Stimulated activated CD4-positive, alpha-beta T cell treated with anti-CD3 and anti-CD28 coated beads, Interleukin-15, amount 100 ng/mL, for 1 hour (primary cell): ENCODE data around the gene DCC.

ENCODE experiments used
- DNase-seq, 2 donors: peaks; one replicate each; pipeline ENCODE4 v3.0.0-alpha.2; 2020; ENCODE audit warnings: low read depth in 1 of 2, low spot score in 1 of 2

Gene DCC

DNA sequence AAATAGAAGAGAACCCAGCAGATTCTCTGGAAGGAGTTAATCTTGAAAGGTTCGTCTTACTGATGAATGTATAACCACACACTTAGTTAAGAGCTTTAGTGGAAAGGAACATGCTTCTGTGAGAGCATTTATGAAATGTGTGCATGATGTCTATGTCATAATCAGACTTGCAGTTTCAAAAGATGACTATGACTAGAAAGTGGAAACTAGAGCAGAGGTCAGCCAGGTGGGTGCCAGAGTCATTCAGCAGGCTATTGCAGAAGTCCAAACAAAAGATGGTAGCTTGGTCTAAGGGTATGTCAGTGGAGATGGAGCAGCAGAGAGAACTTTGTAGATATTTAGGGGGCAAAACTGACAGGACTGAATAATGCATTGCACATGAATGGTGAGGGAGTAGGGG is 825.8 kb downstream of the DCC start:
- DNase-seq: no peak

DNA sequence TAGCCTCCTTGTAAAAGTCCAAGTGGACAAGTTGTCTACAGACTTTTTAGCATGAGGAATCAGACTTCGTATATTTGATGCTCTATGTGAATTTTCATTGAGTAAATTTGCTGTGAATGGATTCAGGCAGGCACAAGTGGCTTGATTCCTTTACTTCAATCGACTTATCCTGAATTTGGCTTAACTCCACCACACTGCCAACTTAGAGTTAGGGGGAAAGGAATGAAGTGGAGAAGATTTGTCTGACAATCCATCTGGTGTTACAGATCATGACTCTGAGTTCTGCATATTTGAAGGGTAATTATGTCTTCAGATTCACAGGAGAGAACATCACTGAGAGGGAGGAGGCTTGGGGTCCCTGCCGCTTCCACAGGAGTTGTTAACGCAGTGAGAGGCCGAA is 829.3 kb downstream of the DCC start:
- no peak for DNase-seq

DNA sequence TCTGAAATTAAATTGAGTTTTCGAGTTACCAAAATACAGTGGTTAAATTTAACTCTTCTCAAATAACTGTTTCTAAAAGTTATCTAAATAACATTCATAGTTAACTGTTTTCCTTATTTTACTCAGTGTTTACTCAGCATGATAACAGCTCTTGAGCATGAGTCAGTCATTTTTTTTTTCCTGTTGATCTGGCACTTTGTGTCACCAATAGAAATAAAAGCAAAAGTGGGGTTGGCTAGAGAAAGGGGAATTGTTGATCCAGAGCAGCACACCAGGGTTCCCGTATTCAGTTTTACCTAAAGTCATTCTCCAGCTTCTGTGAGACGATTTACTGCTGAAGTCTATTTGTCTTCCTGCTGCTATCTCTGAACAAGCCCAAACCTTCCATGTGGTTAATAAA is 851.6 kb downstream of the DCC start:
- no peak for DNase-seq

DNA sequence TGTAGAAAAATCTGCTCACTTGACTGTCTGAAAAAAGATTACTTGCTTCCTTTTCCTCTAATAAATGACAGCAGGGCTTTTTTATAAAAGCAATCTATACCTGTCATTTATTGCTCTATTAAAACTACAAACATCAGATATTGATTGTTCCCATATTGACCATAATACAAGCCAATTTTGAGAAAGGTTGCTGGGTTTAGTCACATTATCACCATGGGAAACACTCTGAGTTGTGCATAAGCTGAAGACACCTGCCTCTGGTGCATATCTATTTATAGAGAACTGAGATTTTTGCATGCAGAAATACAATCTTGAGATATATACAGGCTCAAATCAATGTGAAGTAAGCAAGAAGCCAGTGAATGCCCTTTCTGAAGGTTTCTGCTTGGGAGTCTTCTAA is 853.9 kb downstream of the DCC start:
- no peak for DNase-seq

DNA sequence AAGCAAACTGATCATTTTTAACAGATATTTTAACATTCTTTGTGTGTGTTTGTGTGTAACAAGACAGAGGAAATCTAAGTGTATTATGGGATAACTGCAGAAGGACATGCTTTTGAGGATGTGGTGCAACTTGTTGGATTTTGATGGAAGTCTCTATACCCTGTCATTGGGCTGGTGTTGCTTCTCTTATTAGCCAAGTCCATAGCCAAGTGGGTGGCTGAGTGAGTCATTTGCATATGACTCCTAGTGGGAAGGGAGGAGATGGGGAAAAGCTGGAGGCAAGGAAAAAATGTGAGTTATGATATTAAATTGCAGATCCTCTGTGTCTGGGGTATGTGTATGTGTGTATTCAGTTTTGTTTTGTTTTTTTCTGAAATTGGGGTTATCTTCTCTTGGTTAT is 879.9 kb downstream of the DCC start:
- DNase-seq: no peak

DNA sequence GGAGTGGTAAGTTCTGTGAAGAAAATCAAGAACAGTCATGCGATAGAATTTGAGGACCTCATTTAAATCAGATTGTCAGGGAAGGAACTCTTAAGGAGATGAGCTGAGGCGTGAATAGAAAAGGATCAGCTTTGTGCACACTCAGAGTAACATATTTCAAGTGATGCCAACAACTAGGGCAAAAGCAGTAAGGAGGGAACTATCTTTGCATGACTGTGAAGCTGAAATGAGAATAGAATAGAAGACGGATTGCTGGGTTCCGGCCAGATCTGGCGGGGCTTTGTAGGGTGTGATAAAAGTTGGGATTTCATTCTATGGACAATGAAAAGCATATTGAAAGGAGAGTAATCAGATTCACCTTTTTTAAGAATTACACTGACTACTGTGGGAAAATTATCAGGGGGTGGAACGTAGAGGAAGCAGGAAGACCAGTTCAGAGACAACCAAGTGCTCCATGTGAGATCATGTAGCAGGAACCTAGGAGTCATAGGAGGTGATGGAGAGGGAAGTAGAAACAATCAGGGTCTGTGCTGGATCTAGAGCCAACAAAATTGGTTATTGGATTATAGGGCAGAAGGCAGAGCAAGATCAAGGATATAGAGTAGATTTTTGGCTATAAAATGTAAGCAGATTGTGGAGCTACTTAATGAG is 884.3 kb downstream of the DCC start:
- DNase-seq: no peak

DNA sequence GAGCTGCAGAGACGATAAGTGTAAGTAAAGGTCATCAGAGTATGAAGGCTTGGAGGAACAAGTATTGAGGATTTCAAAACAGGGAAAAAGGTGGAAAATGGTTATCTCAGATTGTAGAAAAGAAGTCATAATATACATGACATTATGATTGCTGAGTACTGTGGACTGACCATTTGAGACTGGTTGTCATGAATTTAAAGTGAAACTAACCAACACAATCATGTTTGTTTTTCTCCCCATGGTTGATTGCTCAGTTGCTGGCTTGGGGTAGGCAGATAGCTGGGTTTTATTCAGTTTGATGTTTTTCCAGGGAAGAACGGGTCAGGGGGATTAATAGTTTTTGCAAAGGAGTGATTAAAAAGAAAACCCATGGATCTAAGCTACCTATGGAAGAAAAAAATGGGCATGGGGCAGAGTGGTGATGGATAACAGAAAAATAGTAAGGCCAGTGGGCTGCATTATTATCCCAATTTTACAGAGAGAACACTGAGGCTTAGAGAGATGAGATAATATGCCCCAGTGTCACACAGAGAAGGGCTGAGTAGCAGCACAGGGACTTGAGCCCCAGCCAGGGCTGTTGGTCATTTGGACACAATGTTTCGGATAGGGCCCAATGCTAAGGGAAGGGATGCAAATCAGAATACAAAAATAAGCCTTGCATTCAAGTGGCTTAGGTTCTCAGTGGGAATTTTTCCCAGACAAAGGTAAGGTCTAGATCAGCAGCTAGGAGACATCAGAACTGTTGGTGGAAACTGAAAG is 885.7 kb downstream of the DCC start:
- no peak for DNase-seq

DNA sequence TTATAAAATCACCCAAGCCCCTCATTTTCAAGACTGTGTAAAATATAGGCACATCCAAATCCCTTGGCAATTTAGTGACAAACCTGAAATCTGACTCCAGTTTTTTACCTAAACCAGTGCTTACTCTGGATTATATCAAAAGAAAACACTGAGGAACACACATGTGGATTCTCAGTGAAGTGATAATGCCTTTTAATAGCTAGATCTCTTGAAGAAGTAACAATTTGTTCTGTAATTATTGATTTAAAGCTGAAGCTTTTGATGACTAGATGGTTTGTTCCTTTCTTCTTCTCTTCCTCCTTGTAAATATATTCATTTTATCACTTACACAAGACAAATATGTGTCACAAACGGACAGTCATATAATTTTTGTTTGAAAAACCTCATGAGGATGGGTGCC is 894.6 kb downstream of the DCC start:
- no peak for DNase-seq

DNA sequence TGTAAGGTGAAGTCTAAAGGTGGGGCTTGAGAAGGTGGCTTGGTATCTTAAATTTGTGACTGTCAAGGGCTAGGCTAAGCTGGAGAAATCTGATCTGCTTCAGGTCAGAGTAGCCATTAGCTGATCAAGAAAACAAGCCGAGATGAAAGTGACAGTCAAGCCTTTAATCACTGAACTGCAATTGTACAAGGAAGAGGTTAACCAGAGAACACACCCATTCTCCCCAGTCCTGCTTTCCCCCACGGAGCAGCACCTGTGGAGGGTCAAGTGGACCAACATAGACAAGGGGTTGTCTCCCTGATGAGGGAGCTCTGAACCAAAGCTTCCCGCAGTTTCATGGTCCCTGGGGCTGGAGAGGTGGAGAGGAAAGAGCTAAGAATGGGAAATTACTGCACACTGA is 901.2 kb downstream of the DCC start:
- no peak for DNase-seq

DNA sequence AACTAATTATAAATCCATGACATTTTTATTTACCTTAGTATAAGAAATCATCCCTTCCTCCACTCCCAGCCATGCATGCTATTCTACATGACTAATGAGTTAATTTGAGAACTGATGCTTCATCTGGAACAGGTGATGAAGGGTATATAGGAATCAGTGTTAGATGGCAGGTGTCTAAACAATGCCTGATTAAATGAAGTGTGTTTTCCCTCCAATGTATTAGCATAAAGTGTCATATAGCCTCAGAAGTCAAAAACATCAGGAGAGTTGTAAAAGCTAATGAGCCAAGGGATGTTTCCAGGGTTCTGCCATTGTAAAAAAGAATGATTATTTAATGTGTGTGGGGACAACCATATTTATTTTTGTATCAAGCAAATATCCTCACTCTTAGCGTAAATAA is 913.8 kb downstream of the DCC start:
- DNase-seq: no peak

DNA sequence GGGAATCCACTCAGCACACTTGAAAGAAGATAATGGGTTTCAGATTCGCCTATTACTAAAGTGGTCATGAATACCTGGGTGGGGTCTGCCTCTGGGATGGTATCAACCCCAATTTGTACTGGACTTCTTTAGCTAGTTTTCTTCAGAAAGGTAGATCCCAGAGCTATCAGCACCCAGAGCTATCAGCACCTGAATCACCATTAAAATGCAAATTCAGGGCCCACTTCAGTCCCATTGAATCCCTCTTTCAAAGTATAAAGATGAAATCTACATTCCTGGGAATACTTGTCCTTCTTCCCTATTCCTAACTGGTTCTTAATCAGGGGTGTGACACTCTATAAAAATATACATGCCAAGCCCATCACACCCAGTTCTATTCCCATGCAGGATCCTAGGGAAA is 914.3 kb downstream of the DCC start:
- no peak for DNase-seq

DNA sequence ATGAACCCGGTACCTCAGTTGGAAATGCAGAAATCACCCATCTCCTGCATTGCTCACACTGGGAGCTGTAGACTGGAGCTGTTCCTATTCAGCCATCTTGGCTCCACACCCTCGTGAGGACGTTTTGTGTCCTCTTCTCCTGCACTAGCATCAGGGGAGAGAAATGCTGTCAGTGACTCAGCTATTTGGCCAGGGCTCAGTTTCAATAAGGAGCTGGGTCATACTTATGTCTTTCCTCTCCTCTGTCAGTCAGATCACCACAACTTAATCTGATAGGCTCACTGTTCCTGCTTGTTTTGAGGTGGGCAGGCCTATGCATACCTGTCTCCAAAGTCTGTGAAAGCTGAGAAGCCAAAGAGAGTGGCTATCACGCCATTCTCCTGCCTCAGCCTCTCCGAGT is 921.2 kb downstream of the DCC start:
- DNase-seq: no peak

DNA sequence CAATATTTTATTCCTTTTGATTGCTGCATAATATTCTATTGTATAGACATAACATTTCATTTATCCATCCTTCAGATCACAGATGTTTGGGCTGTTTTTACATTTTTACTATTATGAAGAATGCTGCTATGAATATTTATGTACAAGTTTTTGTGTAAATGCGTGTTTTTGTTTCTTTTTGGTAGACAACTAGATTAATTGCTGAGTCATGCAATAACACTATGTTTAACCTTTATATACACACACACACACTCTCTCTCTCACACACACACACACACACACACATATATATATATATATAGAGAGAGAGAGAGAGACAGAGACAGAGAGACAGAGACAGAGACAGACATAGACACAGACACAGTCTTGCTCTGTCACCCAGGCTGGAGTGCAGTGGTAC is 926.9 kb downstream of the DCC start:
- DNase-seq: no peak

DNA sequence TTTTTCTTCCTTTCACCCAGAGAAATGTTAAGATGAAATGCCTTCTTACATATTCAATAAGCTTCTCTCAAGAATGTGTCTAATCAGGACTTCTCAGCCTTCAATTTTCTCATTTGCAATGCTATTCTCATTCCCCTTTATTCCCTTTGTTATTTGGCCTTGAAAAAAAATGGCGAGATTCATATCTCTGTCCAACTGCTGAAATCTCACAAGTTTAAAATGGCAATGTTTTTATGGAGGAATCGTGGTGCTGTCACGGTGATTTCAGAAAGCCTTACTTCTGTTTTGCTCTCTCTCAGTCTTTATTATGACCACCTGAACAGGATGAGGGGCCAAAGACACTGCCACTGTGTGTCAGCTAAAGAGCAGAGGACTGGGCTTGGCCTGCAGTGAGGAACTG is 928.5 kb downstream of the DCC start:
- DNase-seq: no peak

DNA sequence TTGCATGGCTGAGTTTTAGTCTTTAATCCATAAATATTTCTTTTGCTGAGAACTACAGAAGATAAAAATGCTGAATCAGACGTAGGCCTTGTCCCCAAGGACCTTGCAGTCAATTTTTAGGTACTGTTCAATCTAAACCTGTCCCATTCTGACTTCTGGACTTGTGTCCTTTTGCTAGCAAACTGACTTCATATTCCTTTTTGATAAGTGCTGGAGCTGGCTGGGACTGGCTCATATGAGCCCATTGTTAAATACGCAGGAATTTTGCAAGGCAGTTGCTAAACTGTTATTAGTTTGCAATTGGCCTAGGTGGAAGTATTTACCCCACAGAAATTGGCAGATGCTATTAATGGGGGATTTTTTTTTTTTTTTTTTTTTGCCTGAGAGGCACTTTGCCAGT is 941.4 kb downstream of the DCC start:
- no peak for DNase-seq

DNA sequence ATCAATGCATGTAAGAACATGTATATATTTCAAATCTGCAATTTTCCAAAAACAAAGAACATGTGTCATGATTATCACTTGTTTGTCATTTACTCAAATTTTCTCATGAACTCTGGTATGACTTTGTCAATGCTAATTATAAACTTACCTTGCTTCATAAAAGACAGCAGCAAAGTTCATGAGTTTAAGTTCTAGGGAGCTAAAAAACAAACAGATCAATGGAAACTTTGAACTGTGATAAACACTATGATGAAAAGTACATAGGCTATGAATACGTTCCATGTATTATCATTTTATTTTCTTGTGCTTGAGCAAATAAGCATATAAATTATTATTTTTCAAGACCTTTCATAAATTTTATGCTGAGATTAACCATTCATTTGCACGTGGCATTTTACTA is 943.7 kb downstream of the DCC start:
- no peak for DNase-seq

DNA sequence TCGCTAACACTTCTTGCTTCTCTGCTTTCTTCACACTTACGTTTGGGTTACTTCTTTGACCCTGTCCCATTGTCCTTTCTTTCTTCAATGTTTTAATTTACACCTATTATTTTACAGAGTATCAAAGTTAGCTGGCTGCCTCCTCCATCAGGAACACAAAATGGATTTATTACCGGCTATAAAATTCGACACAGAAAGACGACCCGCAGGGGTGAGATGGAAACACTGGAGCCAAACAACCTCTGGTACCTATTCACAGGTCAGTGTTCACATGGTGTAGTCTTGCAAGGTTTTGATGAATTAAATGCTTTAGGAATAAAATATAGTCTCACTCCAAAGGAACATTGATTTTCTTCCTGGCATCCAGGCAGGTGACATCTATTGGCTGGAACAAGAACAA is 965.5 kb downstream of the DCC start:
- DNase-seq: no peak

DNA sequence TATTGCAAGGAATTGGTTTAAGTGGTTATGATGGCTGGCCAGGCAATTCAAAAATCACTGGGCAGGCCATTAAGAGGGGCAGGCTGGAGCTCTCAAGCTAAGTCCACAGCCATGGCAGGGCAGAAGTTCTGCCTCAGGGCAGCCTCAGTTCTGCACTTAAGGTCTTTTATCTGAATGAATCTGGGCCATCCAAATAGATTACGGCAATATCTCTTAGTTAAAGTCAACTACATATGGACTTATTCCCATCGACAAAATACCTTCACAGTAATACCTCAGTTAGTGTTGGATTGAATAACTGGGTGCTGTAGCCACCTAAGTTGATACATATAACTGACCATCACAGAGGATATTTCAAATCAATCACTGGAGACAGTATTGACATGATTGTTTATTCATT is 979.6 kb downstream of the DCC start:
- no peak for DNase-seq

DNA sequence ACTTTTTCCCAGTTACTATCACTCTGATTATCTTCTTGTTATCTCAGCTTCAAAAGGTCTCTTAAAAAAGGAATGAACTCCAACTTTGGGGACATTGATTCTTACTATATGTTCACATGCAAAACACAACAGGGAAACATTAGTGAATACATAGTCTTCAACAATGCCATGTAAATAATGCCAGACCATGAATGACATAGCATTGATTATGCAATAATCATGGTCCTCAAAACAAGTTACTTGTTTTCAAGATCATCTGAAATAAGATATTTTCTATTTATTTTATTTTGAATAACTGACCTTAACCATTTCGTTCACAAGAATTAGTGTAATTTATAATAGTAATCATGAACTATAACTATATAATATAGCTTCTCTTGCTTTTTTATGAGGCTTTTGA is 982.2 kb downstream of the DCC start:
- no peak for DNase-seq

DNA sequence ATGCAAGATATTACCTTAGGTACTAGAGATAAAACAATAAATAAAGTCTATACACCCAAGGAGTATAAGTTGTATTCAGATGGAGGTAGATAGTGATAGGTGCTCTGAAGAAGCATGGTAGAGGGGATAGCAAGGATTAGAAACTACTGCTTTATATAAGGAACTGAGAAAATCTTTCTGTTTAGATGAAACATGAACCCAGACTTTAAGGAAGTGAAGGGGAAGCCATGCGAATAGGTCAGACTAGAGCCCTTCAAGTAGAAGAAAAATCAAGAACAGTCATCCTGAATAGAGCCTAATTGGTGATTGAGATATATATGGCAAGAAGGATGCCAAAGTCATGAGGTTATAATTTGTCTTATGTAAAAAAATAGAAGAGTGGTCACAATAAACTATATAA is 984.4 kb downstream of the DCC start:
- DNase-seq: no peak

DNA sequence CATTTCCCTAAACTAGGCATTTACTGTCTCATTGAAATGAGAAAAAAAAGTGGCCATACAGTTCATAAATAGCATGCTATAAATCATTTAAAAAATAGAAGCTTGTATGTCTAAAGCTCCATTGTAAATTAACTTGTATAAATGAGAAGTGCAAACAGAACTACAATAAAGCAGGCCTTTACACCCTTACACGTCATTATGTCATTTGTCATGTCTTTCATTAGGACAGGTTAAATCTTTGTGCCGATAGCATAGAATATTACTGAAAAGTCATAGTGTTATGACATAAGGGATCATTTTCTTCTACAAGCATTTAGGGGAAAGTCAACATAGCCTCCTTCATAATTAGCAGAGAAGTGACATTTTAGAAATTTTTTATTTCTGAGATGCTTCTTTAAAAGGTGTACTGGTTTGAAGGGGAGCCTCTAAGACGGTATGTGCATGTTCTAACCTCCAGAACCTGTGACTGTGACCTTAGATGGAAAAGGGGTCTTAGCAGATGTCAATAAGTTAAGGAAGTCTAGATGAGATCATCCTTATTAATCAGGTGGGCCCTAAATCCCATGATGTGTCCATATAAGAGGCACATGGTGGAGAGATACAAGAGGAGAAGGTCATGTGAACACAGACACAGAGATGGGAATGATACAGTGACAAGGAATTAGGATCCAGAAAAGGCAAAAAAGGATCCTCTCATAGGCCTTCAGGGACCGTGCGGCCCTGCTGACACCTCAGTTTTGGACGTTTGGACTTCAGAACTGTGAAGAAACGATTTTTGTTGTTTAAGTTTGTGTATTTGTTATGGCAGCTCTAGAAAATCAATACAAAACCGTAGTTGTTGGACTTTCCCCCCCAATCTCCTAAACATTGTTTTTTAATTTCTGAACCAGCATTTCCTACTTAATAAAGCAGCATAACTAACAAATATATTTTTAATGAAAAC is 1020.8 kb downstream of the DCC start:
- DNase-seq: no peak

DNA sequence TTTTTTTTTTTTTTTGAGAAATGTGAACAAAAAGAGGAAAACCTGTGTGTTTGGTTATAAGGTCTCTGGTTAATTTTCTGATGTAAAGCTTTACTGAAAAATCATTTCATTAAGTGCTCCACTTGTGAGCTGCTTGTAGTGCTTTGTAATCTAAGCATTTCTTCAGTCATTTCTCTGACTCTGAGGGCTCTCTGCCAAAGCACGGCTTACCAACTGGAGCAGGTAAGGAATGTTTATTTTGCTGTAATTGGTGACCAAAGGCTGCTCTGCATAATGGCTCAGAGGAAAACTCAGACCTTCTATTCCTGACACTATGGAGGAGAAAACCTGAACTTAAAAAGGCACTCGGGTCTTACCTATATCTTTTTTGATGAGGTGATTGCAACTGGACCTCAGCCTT is 1035.6 kb downstream of the DCC start:
- no peak for DNase-seq
